ENCODE results near the gene CNTNAP2. TPM values are rescaled to one million over a fixed set of nuclear protein-coding genes. Genes with fewer than 3 reads are reported as not detected.

CNTNAP2 gene
- total RNA-seq, 2 donors from 2014 or later = 171 to 228 TPM

GRCh38 chr7:148275359-148275890 lies 2158.8 kb downstream of the CNTNAP2 start:
- WGBS, 2 experiments (ENCODE audit: insufficient coverage in 1 of 2, insufficient read length in 1 of 2) = 92 to 95% methylated on average over 3 to 4 of the region's 4 CpGs
- no peaks in the 10 kb centered on the region for H3K36me3 Mint-ChIP-seq (ENCODE audit: low read depth)
- TF ChIP-seq CTCF (conservative IDR thresholded peaks at IDR 0.05) = no peak
- no peak overlapping the region for H3K27ac ChIP-seq (ENCODE audit: low read depth, low read length)
- no peak overlapping the region for H3K4me3 Mint-ChIP-seq
- H3K27me3 Mint-ChIP-seq (ENCODE audit: insufficient read depth) = no peaks in the 10 kb centered on the region
- no peaks in the 10 kb centered on the region for H3K4me1 ChIP-seq (ENCODE audit: control insufficient read depth, insufficient read depth, low read length)
- no peak overlapping the region for H3K9ac ChIP-seq (ENCODE audit: extremely low read depth, low read length, poor library complexity, severe bottlenecking)
- no peaks in the 10 kb centered on the region for H3K27me3 ChIP-seq (ENCODE audit: control insufficient read depth, insufficient read depth, low read length, poor library complexity, severe bottlenecking)
- DNase-seq = no peak
- H3K4me3 ChIP-seq (ENCODE audit: low read length) = no peak overlapping the region
- no peaks in the 10 kb centered on the region for H3K4me1 Mint-ChIP-seq
- no peaks in the 10 kb centered on the region for H3K36me3 ChIP-seq (ENCODE audit: control insufficient read depth, insufficient read depth, low read length)
- H3K9me3 ChIP-seq (ENCODE audit: control insufficient read depth, low read length) = peaks cover 6% of the 10 kb centered on the region
- no peak overlapping the region for H3K27ac Mint-ChIP-seq
- peaks cover 5% of the 10 kb centered on the region for H3K9me3 Mint-ChIP-seq

GRCh38 chr7:148276314-148277041 lies 2159.9 kb downstream of the CNTNAP2 start:
- Histone ChIP-seq H3K36me3 (ENCODE audit: control insufficient read depth, insufficient read depth, low read length) (no peaks in the 10 kb centered on the region), H3K4me3 (ENCODE audit: low read length) (no peak overlapping the region), H3K9ac (ENCODE audit: extremely low read depth, low read length, poor library complexity, severe bottlenecking) (no peak overlapping the region), H3K27me3 (ENCODE audit: control insufficient read depth, insufficient read depth, low read length, poor library complexity, severe bottlenecking) (no peaks in the 10 kb centered on the region), H3K27ac (ENCODE audit: low read depth, low read length) (no peak overlapping the region), H3K4me1 (ENCODE audit: control insufficient read depth, insufficient read depth, low read length) (no peaks in the 10 kb centered on the region), H3K9me3 (ENCODE audit: control insufficient read depth, low read length) (peaks cover 6% of the 10 kb centered on the region)
- WGBS, 2 experiments (ENCODE audit: insufficient coverage in 1 of 2, insufficient read length in 1 of 2) = 91 to 93% methylated on average over 8 to 11 of the region's 11 CpGs
- H3K4me3 Mint-ChIP-seq = no peak overlapping the region
- DNase-seq = no peak
- no peak overlapping the region for H3K27ac Mint-ChIP-seq
- H3K4me1 Mint-ChIP-seq = no peaks in the 10 kb centered on the region
- TF ChIP-seq CTCF (conservative IDR thresholded peaks at IDR 0.05) = no peak
- peaks cover 5% of the 10 kb centered on the region for H3K9me3 Mint-ChIP-seq
- H3K27me3 Mint-ChIP-seq (ENCODE audit: insufficient read depth) = no peaks in the 10 kb centered on the region
- no peaks in the 10 kb centered on the region for H3K36me3 Mint-ChIP-seq (ENCODE audit: low read depth)

GRCh38 chr7:148277042-148277660 lies 2160.6 kb downstream of the CNTNAP2 start:
- Mint-ChIP-seq H3K27ac (no peak overlapping the region), H3K27me3 (ENCODE audit: insufficient read depth) (no peaks in the 10 kb centered on the region), H3K4me3 (no peak overlapping the region), H3K9me3 (peaks cover 5% of the 10 kb centered on the region), H3K36me3 (ENCODE audit: low read depth) (no peaks in the 10 kb centered on the region), H3K4me1 (no peaks in the 10 kb centered on the region)
- Histone ChIP-seq H3K9me3 (ENCODE audit: control insufficient read depth, low read length) (peaks cover 6% of the 10 kb centered on the region), H3K4me1 (ENCODE audit: control insufficient read depth, insufficient read depth, low read length) (no peaks in the 10 kb centered on the region), H3K9ac (ENCODE audit: extremely low read depth, low read length, poor library complexity, severe bottlenecking) (no peak overlapping the region), H3K36me3 (ENCODE audit: control insufficient read depth, insufficient read depth, low read length) (no peaks in the 10 kb centered on the region), H3K27ac (ENCODE audit: low read depth, low read length) (no peak overlapping the region), H3K27me3 (ENCODE audit: control insufficient read depth, insufficient read depth, low read length, poor library complexity, severe bottlenecking) (no peaks in the 10 kb centered on the region), H3K4me3 (ENCODE audit: low read length) (no peak overlapping the region)
- TF ChIP-seq CTCF (conservative IDR thresholded peaks at IDR 0.05) = no peak
- no peak for DNase-seq
- 84 to 90% methylated on average over 9 to 11 of the region's 11 CpGs for WGBS, 2 experiments (ENCODE audit: insufficient coverage in 1 of 2, insufficient read length in 1 of 2)
